Neuron (in vitro differentiated cells): ENCODE data around the gene HHAT.

Experiments used
- H2AFZ ChIP-seq: one replicate; pipeline ENCODE4 v1.6.1; 2013; ENCODE audit warnings: low read depth, mild to moderate bottlenecking, inconsistent platforms, low read length, moderate library complexity
- H3K27me3 ChIP-seq: one replicate; pipeline ENCODE4 v1.6.1; 2013; ENCODE audit warnings: low read length; ENCODE audit not compliant: insufficient read depth
- H3K36me3 ChIP-seq: one replicate; pipeline ENCODE4 v1.6.1; 2013; ENCODE audit warnings: low read length; ENCODE audit not compliant: insufficient read depth
- H3K4me1 ChIP-seq: one replicate; pipeline ENCODE4 v1.6.1; 2013; ENCODE audit warnings: low read length; ENCODE audit not compliant: insufficient read depth
- H3K4me3 ChIP-seq: 2 replicates; pipeline ENCODE4 v1.5.1; 2013; ENCODE audit warnings: mild to moderate bottlenecking, low read length, moderate library complexity
- H3K9me3 ChIP-seq: one replicate; pipeline ENCODE4 v1.6.1; 2013; ENCODE audit warnings: low read length

Gene HHAT

GRCh38 chr1:210584439-210585113 is 255.9 kb downstream of the HHAT start:
- no peaks in the 10 kb centered on the region for H3K36me3 ChIP-seq
- H3K27me3 ChIP-seq: no peaks in the 10 kb centered on the region
- no peak overlapping the region for H2AFZ ChIP-seq
- no peaks in the 10 kb centered on the region for H3K9me3 ChIP-seq
- peaks cover 2% of the 10 kb centered on the region for H3K4me1 ChIP-seq
- H3K4me3 ChIP-seq: no peak overlapping the region

GRCh38 chr1:210586771-210587170 is 258.1 kb downstream of the HHAT start:
- Histone ChIP-seq H3K36me3 (no peaks in the 10 kb centered on the region), H3K4me3 (no peak overlapping the region), H3K27me3 (no peaks in the 10 kb centered on the region), H3K9me3 (no peaks in the 10 kb centered on the region), H3K4me1 (peaks cover 2% of the 10 kb centered on the region), H2AFZ (no peak overlapping the region)

GRCh38 chr1:210587566-210587965 is 258.9 kb downstream of the HHAT start:
- Histone ChIP-seq H3K9me3 (no peaks in the 10 kb centered on the region), H2AFZ (no peak overlapping the region), H3K4me3 (no peak overlapping the region), H3K4me1 (peaks cover 2% of the 10 kb centered on the region), H3K27me3 (no peaks in the 10 kb centered on the region), H3K36me3 (no peaks in the 10 kb centered on the region)

GRCh38 chr1:210588357-210588756 is 259.7 kb downstream of the HHAT start:
- H3K4me3 ChIP-seq: no peak overlapping the region

GRCh38 chr1:210588946-210589345 is 260.2 kb downstream of the HHAT start:
- H3K9me3 ChIP-seq: no peaks in the 10 kb centered on the region
- peaks cover 2% of the 10 kb centered on the region for H3K4me1 ChIP-seq
- no peak overlapping the region for H2AFZ ChIP-seq
- no peak overlapping the region for H3K4me3 ChIP-seq
- H3K27me3 ChIP-seq: no peaks in the 10 kb centered on the region
- H3K36me3 ChIP-seq: no peaks in the 10 kb centered on the region

More at GRCh38 chr1:210588357-210588756, 259.7 kb downstream of the HHAT start:
- no peak overlapping the region for H2AFZ ChIP-seq
- no peaks in the 10 kb centered on the region for H3K36me3 ChIP-seq
- no peaks in the 10 kb centered on the region for H3K27me3 ChIP-seq
- peaks cover 2% of the 10 kb centered on the region for H3K4me1 ChIP-seq
- no peaks in the 10 kb centered on the region for H3K9me3 ChIP-seq

- no peaks in the 10 kb centered on the region for H3K36me3 ChIP-seq
- H3K9me3 ChIP-seq: no peaks in the 10 kb centered on the region
- H3K4me1 ChIP-seq: no peaks in the 10 kb centered on the region
- H3K4me3 ChIP-seq: no peak overlapping the region
- no peaks in the 10 kb centered on the region for H3K27me3 ChIP-seq
- H2AFZ ChIP-seq: no peak overlapping the region
Measured at GRCh38 chr1:210591214-210591613, 262.5 kb downstream of the HHAT start.

- Histone ChIP-seq H2AFZ (no peak overlapping the region), H3K4me3 (no peak overlapping the region), H3K9me3 (no peaks in the 10 kb centered on the region), H3K27me3 (no peaks in the 10 kb centered on the region), H3K4me1 (no peaks in the 10 kb centered on the region), H3K36me3 (no peaks in the 10 kb centered on the region)
Measured at GRCh38 chr1:210594605-210595004, 265.9 kb downstream of the HHAT start.

- Histone ChIP-seq H3K9me3 (no peaks in the 10 kb centered on the region), H3K36me3 (no peaks in the 10 kb centered on the region), H3K4me1 (peaks cover 5% of the 10 kb centered on the region), H3K27me3 (no peaks in the 10 kb centered on the region), H2AFZ (no peak overlapping the region), H3K4me3 (no peak overlapping the region)
Measured at GRCh38 chr1:210596641-210597040, 267.9 kb downstream of the HHAT start.

GRCh38 chr1:210597555-210598134 is 268.9 kb downstream of the HHAT start:
- Histone ChIP-seq H3K4me3 (no peak overlapping the region), H3K36me3 (no peaks in the 10 kb centered on the region), H3K27me3 (no peaks in the 10 kb centered on the region), H2AFZ (no peak overlapping the region), H3K9me3 (no peaks in the 10 kb centered on the region), H3K4me1 (peaks cover 5% of the 10 kb centered on the region)

- H2AFZ ChIP-seq: no peak overlapping the region
- H3K36me3 ChIP-seq: no peaks in the 10 kb centered on the region
- peaks cover 5% of the 10 kb centered on the region for H3K4me1 ChIP-seq
- H3K4me3 ChIP-seq: no peak overlapping the region
- H3K9me3 ChIP-seq: no peaks in the 10 kb centered on the region
- H3K27me3 ChIP-seq: no peaks in the 10 kb centered on the region
Measured at GRCh38 chr1:210598135-210598652, 269.5 kb downstream of the HHAT start.

GRCh38 chr1:210600421-210601159 is 271.9 kb downstream of the HHAT start:
- Histone ChIP-seq H3K9me3 (no peaks in the 10 kb centered on the region), H3K4me1 (peaks cover 5% of the 10 kb centered on the region), H3K36me3 (no peaks in the 10 kb centered on the region), H3K4me3 (no peak overlapping the region), H3K27me3 (no peaks in the 10 kb centered on the region), H2AFZ (no peak overlapping the region)

- H3K27me3 ChIP-seq: no peaks in the 10 kb centered on the region
- H3K4me3 ChIP-seq: no peak overlapping the region
- no peak overlapping the region for H2AFZ ChIP-seq
- H3K9me3 ChIP-seq: no peaks in the 10 kb centered on the region
- H3K4me1 ChIP-seq: peaks cover 5% of the 10 kb centered on the region
- no peaks in the 10 kb centered on the region for H3K36me3 ChIP-seq
Measured at GRCh38 chr1:210603123-210603522, 274.4 kb downstream of the HHAT start.

- no peak overlapping the region for H3K4me3 ChIP-seq
- H2AFZ ChIP-seq: no peak overlapping the region
- no peaks in the 10 kb centered on the region for H3K27me3 ChIP-seq
- H3K9me3 ChIP-seq: no peaks in the 10 kb centered on the region
- H3K4me1 ChIP-seq: peaks cover 5% of the 10 kb centered on the region
- no peaks in the 10 kb centered on the region for H3K36me3 ChIP-seq
Measured at GRCh38 chr1:210605099-210605498, 276.4 kb downstream of the HHAT start.
